SU-DHL-6 (cell line): ENCODE measurements around the gene SLC16A11.
A peak's percentile ranks its signal among the peaks of the same experiment; 100 is the strongest.

Experiments used
- H2AFZ ChIP-seq: fragments of 200-600 bp; sonication (generic); 2 replicates; pipeline ENCODE4 v1.6.1; 2014; ENCODE audit warnings: low read depth, mild to moderate bottlenecking, moderate library complexity, mixed read lengths, antibody characterized with exemption, low read length; ENCODE audit not compliant: severe bottlenecking
- H3F3A ChIP-seq: fragments of 200-600 bp; shearing (Covaris generic); 2 replicates; pipeline ENCODE4 v1.6.0; 2016; ENCODE audit warnings: antibody characterized with exemption, mild to moderate bottlenecking; ENCODE audit not compliant: insufficient read depth
- H3K27ac ChIP-seq: fragments of 200-600 bp; sonication (generic); 2 replicates; pipeline ENCODE4 v1.5.1; 2016; ENCODE audit warnings: low read depth, mild to moderate bottlenecking, low read length, moderate library complexity, mixed read lengths
- H3K27me3 ChIP-seq: fragments of 200-600 bp; sonication (generic), shearing (Covaris generic); 2 replicates; pipeline ENCODE4 v1.6.0; 2014; ENCODE audit warnings: mild to moderate bottlenecking, low read length
- H3K36me3 ChIP-seq: fragments of 200-600 bp; sonication (generic); 2 replicates; pipeline ENCODE4 v1.6.1; 2014; ENCODE audit warnings: mild to moderate bottlenecking, low read length, mixed read lengths
- H3K4me2 ChIP-seq: fragments of 300-600, 200-600 bp; shearing (Covaris generic), sonication (generic); 2 replicates; pipeline ENCODE4 v1.6.0; 2014; ENCODE audit warnings: low read length, low read depth, mild to moderate bottlenecking; ENCODE audit not compliant: poor library complexity, severe bottlenecking
- H3K4me3 ChIP-seq: fragments of 200-600 bp; sonication (generic); 2 replicates; pipeline ENCODE4 v1.5.1; 2014; ENCODE audit warnings: antibody characterized with exemption, low read length, mild to moderate bottlenecking, mixed read lengths; ENCODE audit not compliant: insufficient read depth, poor library complexity, severe bottlenecking
- H3K79me2 ChIP-seq: fragments of 200-600 bp; sonication (generic); 2 replicates; pipeline ENCODE4 v1.6.1; 2014; ENCODE audit warnings: mild to moderate bottlenecking, low read length, moderate library complexity; ENCODE audit not compliant: insufficient read depth
- H3K9ac ChIP-seq: fragments of 200-600 bp; sonication (generic); 2 replicates; pipeline ENCODE4 v1.7.0; 2014; ENCODE audit warnings: mild to moderate bottlenecking, low read length
- H3K9me2 ChIP-seq: fragments of 200-600 bp; sonication (generic); replicated peaks from 2 replicates; pipeline ENCODE4 v1.6.1; 2014; ENCODE audit warnings: low read length; ENCODE audit not compliant: insufficient read depth
- H3K9me3 ChIP-seq: fragments of 200-600 bp; sonication (generic); 2 replicates; pipeline ENCODE4 v1.6.1; 2014; ENCODE audit warnings: low read length, mixed read lengths; ENCODE audit not compliant: insufficient read depth
- H4K20me1 ChIP-seq: fragments of 200-600 bp; sonication (generic); 2 replicates; pipeline ENCODE4 v1.6.1; 2014; ENCODE audit warnings: low read depth, mild to moderate bottlenecking, antibody characterized with exemption, low read length, moderate library complexity, mixed read lengths
- EZH2phosphoT487 ChIP-seq: fragments of 200-600 bp; sonication (generic), shearing (Covaris generic); conservative IDR thresholded peaks from 2 replicates; pipeline ENCODE4 v1.6.1; 2018; ENCODE audit warnings: mild to moderate bottlenecking, antibody characterized with exemption, low read length, moderate library complexity, mixed read lengths
- TF ChIP-seq, protein P1 (sequence below): fragments of 200-600 bp; sonication (generic); IDR thresholded peaks from one replicate; pipeline ENCODE4 v1.5.1; 2017; ENCODE audit warnings: antibody characterized with exemption, mild to moderate bottlenecking, low read length, moderate library complexity; ENCODE audit not compliant: insufficient read depth, poor library complexity, severe bottlenecking

SLC16A11 gene

DNA sequence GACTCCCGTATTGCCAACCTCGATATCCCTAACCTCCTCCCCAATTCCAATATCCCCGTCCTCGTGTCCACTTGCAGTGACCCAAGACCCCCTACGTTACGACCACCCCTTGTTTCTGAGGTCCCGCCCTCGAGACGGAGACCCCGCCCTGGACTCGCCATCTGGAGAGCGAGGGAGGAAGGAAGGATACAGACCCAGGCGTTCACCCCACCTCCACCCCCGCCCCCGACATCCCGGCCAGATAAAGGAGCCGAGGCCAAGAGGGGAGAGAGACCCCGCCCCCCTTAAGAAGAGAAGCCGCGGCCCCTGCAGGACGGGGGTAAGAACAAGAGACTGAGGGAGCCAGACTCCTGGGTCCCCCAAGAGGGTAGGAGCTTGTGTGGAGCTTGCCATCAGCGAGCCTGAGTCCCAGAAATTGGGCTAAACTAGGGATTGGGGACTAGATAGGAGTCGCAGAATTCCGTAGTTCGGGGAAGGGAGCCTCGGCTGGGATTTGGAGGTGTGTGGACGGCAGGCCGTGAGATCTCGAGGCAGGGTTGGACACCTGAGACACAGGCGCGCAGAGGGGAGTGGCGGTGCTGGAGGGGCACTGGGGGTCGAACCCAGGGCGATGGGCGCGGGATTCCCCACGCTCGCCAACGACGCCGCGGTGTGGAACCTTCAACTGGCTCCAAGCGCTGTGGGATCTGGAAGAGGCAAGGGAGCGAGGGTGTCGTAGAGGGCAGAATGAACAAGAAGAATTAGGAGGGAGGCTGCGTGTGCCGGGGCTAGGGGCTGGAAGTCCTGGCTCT, 20.9 kb downstream of the SLC16A11 start, which contains the start of gene BCL6B:
Gene BCL6B (plus strand): TSS at position 270 of the 791 bp plus-strand sequence. CDS start 622 bp downstream, outside the sequence.
- no peaks in the 10 kb centered on the region for H3K36me3 ChIP-seq
- no peaks in the 10 kb centered on the region for H3F3A ChIP-seq
- no peaks in the 10 kb centered on the region for H4K20me1 ChIP-seq
- peak within 1 kb of the TSS; percentile 29 for H3K4me3 ChIP-seq
- H3K27me3 ChIP-seq = no peaks in the 10 kb centered on the region
- peak within 1 kb of the TSS; percentile 43 for H3K9ac ChIP-seq
- no peak within 1 kb of the TSS for H3K27ac ChIP-seq
- peak within 1 kb of the TSS; percentile 56 for H3K4me2 ChIP-seq
- TF ChIP-seq, protein P1, sequence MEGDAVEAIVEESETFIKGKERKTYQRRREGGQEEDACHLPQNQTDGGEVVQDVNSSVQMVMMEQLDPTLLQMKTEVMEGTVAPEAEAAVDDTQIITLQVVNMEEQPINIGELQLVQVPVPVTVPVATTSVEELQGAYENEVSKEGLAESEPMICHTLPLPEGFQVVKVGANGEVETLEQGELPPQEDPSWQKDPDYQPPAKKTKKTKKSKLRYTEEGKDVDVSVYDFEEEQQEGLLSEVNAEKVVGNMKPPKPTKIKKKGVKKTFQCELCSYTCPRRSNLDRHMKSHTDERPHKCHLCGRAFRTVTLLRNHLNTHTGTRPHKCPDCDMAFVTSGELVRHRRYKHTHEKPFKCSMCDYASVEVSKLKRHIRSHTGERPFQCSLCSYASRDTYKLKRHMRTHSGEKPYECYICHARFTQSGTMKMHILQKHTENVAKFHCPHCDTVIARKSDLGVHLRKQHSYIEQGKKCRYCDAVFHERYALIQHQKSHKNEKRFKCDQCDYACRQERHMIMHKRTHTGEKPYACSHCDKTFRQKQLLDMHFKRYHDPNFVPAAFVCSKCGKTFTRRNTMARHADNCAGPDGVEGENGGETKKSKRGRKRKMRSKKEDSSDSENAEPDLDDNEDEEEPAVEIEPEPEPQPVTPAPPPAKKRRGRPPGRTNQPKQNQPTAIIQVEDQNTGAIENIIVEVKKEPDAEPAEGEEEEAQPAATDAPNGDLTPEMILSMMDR = no peak
- no peak for TF ChIP-seq EZH2phosphoT487
- H3K79me2 ChIP-seq = no peaks in the 10 kb centered on the region
- peak within 1 kb of the TSS; percentile 97 for H2AFZ ChIP-seq
- H3K9me3 ChIP-seq = no peaks in the 10 kb centered on the region
- H3K9me2 ChIP-seq = no peaks in the 10 kb centered on the region

DNA sequence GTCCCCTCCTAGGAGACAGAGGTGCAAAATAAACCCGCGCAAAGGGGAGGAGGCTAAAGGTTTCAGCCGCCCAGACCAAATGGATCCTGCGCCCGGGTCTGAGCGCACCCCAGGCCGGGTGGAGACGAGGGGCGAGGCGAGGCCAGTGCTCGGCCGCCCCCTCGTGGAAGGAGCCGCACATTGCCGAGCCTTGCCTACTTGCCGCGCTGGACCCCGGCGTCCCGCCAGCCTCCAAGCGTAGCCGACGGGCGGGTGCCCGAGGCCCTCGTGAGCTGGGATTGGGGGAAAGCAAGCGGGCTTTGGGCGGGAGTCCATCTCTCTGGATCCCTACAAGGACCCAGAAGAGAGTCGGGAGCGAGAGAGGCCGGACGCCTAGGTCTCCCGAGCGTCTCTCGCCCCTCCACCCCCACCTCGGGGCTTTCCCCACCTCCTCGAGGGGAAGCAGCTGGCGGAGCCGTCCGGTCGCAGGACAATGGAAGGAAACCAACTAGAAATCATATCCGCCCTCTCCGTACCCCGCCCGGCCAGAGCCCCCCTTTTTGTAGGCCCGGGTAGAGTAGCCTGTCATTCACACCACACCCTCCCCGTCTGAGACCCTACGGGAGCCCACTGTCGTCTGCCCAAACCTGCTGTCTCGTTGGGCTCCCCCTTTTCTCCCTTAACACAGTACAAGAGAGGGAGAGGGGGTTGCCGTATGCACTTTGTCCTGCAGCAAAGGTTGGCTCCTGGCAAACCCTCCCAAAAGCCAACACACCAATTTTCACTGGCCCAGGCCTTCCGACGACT, 21.7 kb downstream of the SLC16A11 start:
- H3F3A ChIP-seq = no peaks in the 10 kb centered on the region
- H3K9ac ChIP-seq = peak overlapping the region; percentile 43
- no peaks in the 10 kb centered on the region for H3K79me2 ChIP-seq
- peak overlapping the region; percentile 97 for H2AFZ ChIP-seq
- H3K27ac ChIP-seq = no peak overlapping the region
- no peaks in the 10 kb centered on the region for H3K36me3 ChIP-seq
- peak overlapping the region; percentile 29 for H3K4me3 ChIP-seq
- H3K4me2 ChIP-seq = peak overlapping the region; percentile 56
- no peaks in the 10 kb centered on the region for H3K9me2 ChIP-seq
- TF ChIP-seq, protein P1 = peak; percentile 85
- no peak for TF ChIP-seq EZH2phosphoT487
- H4K20me1 ChIP-seq = no peaks in the 10 kb centered on the region
- H3K9me3 ChIP-seq = no peaks in the 10 kb centered on the region
- H3K27me3 ChIP-seq = no peaks in the 10 kb centered on the region

DNA sequence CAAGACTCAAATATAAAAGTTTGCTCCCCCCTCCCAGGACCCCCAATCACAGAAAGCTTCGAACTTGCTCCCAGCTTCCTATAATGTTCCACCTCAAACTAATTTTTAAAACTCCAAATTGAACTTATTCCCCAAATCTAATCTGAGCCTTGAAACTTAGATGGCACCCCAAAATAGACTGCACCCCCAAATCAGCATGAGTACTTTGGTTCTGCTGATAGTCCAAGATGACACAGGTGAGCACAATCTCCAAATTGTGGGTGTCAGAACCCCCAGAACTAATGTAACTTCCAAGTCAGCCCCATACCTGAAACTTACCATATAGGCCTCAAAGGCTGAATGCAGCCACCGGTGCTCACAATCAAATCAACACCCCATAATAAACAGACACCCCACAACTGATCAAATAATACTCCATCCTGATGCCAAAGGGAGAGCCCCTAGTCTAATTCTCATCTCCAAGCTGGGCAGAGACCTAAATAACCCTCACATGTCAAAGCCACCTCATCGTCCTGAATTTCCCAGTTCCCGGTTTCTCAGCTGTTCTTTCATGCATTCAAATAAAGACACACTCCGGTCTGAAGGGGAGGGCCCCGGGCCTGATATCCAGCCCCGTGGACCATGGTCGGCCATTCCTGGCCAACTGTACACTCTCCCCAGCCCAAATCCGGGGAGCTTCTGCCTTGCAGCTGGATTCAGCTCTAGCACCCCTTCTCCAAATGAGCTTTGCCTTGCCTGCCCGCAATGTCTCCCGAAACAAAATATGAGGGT, 22.8 kb downstream of the SLC16A11 start:
- H4K20me1 ChIP-seq = no peaks in the 10 kb centered on the region
- no peak overlapping the region for H3K9ac ChIP-seq
- TF ChIP-seq EZH2phosphoT487 = no peak
- TF ChIP-seq, protein P1 = no peak
- no peaks in the 10 kb centered on the region for H3K79me2 ChIP-seq
- H3K4me2 ChIP-seq = no peak overlapping the region
- H2AFZ ChIP-seq = no peak overlapping the region
- no peaks in the 10 kb centered on the region for H3K27me3 ChIP-seq
- no peaks in the 10 kb centered on the region for H3K36me3 ChIP-seq
- no peak overlapping the region for H3K27ac ChIP-seq
- H3F3A ChIP-seq = no peaks in the 10 kb centered on the region
- no peaks in the 10 kb centered on the region for H3K9me2 ChIP-seq
- no peak overlapping the region for H3K4me3 ChIP-seq
- H3K9me3 ChIP-seq = no peaks in the 10 kb centered on the region
